DMS153 treated with DMSO at 0.1 percent for 48 hours (cell line): ENCODE results near the gene ANKRD50.

Experiments
- DNase-seq: peaks from one replicate; lab custom pipeline; 2025; ENCODE audit not compliant: unreplicated experiment; lab: John Stamatoyannopoulos, UW

Gene ANKRD50

DNA sequence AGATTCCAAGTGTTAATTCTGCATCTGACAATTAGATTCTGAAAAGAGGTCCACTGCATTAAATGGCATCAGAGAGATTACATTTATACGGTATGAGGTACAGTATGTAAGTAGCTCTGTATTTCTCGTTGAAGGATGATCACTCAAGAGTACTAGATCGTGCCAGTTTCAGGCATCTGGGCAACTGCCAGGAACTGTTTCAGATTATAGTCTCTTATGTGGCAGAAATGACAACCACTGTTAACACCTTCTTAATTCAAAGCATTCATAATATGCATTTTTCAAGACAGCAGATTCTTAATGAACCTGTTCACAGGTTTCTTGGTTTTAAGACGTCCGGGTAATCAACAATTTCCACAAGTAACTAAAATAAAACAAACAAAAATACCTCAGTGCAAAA lies 1.6 kb downstream of the ANKRD50 start:
- no peak for DNase-seq

GRCh38 chr4:124710015-124710741 lies 2.4 kb downstream of the ANKRD50 start:
- DNase-seq, result no peak

DNA sequence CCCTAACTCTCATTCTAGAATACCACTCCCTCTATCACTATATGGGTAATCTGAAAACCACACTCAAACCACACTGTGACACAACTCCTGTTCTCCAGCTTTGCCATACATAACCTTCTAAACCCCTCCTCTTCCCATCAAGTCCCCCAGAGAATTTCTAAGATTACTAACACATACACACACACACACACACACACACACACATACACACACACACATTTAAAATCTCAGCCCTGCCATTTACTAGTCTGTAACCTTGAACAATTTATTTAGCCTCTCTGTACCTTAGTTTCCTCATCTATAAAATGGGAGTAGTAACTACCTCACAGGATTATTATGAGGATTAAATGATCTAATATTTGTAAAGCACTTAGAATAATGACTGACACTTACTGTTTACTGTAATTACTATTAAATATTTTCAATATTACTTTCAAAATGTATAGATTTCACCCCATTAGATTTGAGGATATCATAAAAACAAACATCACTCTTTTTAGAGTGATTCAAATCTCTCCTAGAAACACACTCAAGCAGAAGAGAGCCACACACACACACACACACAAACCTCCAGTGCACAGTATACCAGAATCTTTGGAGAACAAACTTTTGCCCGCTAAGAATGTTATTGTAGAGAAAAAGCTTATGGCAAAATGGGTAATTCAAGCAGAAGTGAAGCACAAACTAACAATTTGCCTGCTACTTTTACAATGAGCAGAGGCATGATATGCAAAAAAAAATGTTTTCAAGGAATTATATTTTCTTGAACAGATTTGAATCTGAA lies 3.8 kb downstream of the ANKRD50 start:
- DNase-seq, result no peak

- DNase-seq, result no peak
These were observed 7.1 kb downstream of the ANKRD50 start for GRCh38 chr4:124705393-124705792.

GRCh38 chr4:124703154-124703553 lies 9.4 kb downstream of the ANKRD50 start:
- DNase-seq, result no peak

- no peak for DNase-seq
These were observed 15.1 kb downstream of the ANKRD50 start for GRCh38 chr4:124697441-124697840.

DNA sequence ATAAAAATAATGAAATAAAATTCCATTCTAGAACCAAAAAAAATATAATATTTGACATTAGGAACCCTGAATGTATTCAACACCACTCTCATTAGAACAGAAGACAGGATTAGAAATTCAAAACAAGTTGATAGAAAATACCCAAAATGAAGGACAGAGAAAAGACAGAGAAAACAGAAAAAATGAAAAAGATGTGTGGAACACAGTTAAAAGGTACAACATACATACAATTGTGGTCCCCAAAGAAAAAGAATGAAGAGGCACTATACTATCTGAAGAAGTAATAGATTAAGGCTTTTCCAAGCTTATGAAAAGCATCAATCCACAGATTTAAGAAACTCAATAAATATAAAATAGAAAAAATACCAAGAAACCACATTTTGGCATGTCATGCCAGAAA lies 16.4 kb downstream of the ANKRD50 start:
- DNase-seq, result no peak

DNA sequence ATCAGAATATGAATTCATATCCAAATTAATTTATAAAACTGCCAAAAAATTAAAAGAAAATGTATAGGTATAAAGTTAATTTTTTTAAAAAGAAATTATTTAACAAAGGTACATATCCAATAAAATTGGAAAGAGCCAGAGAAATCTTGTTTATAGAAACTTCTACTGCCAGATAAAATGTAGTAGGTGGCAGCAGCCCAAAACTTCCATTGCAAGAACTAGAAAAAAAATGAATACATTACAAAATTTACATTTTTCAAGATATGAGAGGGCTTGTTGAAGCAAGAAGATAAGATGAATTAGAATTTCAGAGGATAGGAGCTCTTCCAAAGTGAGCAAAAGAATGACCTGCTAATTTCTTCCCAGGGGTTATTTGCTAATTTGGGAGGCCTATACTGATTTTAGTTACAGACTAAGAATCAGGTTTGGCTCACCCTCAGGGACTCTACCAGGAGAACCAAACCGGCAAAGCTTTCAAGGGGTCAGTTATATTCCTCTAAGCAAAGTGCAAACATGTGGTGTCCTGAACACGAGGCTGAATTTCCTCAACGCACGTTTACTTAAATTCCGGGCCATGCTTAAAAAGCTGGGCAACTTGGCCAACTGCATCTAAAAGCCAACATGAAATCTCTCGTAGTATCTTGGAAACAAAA lies 17.5 kb downstream of the ANKRD50 start:
- no peak for DNase-seq

- no peak for DNase-seq
These were observed 18.2 kb downstream of the ANKRD50 start for GRCh38 chr4:124694306-124694705.

GRCh38 chr4:124691801-124692200 lies 20.7 kb downstream of the ANKRD50 start:
- no peak for DNase-seq

GRCh38 chr4:124686279-124686678 lies 26.3 kb downstream of the ANKRD50 start:
- no peak for DNase-seq

- no peak for DNase-seq
These were observed 26.7 kb downstream of the ANKRD50 start for GRCh38 chr4:124685851-124686250.

- DNase-seq, result no peak
These were observed 28.2 kb downstream of the ANKRD50 start for GRCh38 chr4:124684301-124684700.

DNA sequence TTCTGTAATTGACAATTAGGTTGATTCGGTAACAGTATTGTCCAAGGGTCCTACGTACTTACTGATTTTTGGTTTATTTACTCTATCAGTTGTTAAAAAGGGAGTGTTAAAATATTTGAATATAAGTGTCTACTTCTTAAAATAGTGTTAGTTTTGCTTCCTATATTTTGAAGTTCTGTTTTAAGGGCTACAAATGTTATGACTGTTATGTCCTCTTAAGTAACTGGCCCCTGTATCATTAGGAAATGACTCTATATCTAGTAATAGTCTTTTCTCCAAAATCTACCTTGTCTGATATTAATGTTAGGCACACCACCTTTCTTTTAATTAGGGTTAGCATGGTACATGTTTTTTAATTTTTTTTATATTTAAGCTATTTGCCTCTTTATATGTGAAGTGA lies 30.1 kb downstream of the ANKRD50 start:
- DNase-seq, result no peak

GRCh38 chr4:124666496-124666895 lies 46.0 kb downstream of the ANKRD50 start:
- DNase-seq, result no peak

DNA sequence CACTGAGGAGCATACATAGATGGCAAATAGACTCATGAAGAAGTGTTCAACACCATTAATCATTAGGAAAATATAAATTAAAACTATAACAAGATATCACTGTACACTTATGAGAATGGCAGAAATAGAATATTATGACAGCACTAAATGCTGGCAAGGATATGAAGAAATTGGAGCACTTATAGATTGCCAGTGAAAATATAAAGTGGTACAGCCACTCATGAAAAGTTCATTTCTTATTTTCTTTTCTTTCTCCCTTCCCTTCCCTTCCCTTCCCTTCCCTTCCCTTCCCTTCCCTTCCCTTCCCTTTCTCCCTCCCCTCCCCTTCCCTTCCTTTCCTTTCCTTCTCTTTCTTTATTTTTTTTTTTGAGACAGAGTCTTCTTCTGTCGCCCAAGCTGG lies 53.7 kb downstream of the ANKRD50 start:
- DNase-seq, result no peak

DNA sequence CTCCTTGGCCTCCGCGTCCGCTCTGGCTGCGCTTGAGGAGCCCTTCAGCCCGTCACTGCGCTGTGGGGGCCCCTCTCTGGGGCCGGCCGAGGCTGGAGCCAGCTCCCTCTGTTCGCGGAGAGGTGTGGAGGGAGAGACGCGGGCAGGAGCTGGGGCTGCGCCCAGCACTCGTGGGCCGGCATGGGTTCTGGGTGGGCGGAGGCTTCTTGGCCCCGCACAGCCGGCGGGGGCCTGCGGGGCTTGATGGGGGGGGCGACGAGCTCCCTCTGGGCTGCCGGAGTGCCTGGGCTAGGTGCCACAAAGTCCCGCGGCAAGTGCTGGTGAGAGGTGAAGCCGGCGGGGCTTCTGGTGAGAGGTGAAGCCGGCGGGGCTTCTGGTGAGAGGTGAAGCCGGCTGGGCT lies 61.9 kb downstream of the ANKRD50 start:
- DNase-seq, result no peak

DNA sequence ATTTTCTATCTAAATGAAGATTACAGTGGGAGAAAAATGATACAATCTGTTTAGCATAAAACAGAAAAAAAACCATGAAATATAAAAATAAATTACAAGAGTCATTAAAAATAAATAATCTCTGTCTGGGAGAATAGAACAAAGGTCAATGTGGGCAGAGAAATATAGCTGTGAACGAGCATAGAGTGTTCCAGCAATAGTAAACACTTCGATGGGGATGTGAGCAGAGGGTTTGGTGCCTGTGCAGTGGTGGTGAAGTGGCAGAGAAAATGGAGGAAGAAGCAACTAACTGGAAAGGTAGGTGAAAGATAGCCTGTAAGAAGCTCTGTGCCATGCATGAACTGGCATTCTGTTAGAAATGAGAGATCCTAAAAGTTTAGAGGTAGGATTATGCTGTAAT lies 64.9 kb downstream of the ANKRD50 start:
- DNase-seq, result no peak

- no peak for DNase-seq
These were observed 67.9 kb downstream of the ANKRD50 start for GRCh38 chr4:124644621-124645020.

DNA sequence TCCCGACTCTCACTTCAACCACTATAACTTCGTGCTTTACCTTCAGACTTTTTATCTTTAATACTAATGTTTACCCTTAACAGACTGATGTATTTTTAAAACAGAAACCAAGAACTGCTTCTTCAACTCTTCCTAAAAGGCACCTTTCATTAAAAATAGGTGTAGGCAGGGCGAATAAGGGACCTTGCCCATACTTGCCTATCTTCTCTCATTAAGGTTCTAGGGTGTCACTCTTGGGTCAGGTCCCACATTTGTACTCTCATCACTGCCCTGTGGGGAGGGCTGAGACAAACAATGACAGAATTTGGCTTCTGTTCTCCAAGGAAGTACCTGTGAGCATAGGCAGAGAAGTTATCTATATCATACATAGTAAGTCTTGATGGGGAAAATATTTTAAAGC lies 69.7 kb downstream of the ANKRD50 start:
- no peak for DNase-seq

DNA sequence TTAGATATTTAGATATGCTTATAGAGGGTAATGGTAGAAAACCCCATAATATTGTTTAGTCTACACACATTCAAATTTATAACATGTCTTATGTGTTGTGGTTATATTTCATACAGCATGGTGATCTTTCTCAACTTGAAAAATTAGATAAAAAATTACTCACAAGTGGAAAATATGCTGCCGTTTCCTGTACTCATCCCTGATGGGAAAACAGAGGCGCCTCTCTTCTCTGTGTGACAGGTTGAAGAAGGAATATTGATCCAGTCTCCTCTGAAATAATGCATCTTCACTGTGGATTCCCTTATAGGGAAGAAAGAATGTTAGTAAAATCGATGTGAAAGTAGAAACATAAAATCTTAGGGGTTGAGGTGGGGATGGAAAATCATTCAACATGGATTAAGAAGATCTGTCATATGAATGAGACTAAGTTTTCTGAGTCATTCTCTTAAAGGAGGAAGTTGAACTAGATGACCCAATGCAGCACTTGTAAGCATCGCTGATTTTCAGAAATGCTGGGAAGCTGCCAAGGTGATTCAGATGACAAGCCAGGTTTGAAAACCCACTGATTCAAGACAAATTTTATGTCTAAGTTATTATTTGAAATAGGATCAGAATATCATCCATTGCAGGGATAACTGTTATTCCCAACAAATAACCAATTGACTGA lies 70.7 kb downstream of the ANKRD50 start:
- no peak for DNase-seq
